BE2C (cell line): Measurements from ENCODE around the gene XYLB.

Experiments used
- DNase-seq: peaks from one replicate; pipeline ENCODE4 v3.0.0-alpha.2; 2020
- H3K27me3 ChIP-seq: fragments of 250-450 bp; sonication (Bioruptor Pico); 2 replicates; pipeline ENCODE4 v1.5.1; 2020; ENCODE audit warnings: mild to moderate bottlenecking
- H3K36me3 ChIP-seq: fragments of 250-450 bp; sonication (Bioruptor Pico); 2 replicates; pipeline ENCODE4 v1.5.1; 2020; ENCODE audit warnings: mild to moderate bottlenecking
- H3K4me1 ChIP-seq: fragments of 250-450 bp; sonication (Bioruptor Pico); 2 replicates; pipeline ENCODE4 v1.5.1; 2020
- H3K4me3 ChIP-seq: 2 replicates; pipeline ENCODE4 v1.5.1; 2011; ENCODE audit warnings: low read depth, low read length
- H3K9me3 ChIP-seq: fragments of 250-450 bp; sonication (Bioruptor Pico); 2 replicates; pipeline ENCODE4 v1.5.1; 2020
- TF ChIP-seq, protein P1 (sequence below): IDR thresholded peaks from 2 replicates; pipeline ENCODE4 v1.5.1; 2012; ENCODE audit warnings: mild to moderate bottlenecking, low read depth, low read length

Gene XYLB

DNA sequence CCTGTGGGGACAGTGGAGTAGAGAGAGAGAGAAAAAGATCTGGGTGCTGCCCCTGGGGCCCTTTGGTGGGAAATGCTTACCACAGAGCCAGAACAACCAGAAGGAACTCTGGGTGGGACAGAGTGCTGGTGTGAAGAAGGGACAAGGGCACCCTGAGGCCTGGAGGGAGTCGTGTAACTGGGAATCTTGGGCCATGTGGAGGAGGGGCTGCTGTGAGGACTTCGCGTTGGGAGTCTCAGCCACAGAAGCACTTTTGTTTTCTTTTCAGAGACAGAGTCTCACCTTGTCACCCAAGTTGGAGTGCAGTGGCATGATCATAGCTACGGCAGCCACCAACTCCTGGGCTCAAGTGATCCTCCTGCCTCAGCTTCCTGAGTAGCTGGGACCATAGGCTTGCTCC lies 24.3 kb downstream of the XYLB start:
- Histone ChIP-seq H3K27me3 (no peaks in the 10 kb centered on the region), H3K4me3 (no peak overlapping the region), H3K36me3 (no peaks in the 10 kb centered on the region), H3K9me3 (no peaks in the 10 kb centered on the region), H3K4me1 (no peaks in the 10 kb centered on the region)
- DNase-seq: no peak
- TF ChIP-seq, protein P1, sequence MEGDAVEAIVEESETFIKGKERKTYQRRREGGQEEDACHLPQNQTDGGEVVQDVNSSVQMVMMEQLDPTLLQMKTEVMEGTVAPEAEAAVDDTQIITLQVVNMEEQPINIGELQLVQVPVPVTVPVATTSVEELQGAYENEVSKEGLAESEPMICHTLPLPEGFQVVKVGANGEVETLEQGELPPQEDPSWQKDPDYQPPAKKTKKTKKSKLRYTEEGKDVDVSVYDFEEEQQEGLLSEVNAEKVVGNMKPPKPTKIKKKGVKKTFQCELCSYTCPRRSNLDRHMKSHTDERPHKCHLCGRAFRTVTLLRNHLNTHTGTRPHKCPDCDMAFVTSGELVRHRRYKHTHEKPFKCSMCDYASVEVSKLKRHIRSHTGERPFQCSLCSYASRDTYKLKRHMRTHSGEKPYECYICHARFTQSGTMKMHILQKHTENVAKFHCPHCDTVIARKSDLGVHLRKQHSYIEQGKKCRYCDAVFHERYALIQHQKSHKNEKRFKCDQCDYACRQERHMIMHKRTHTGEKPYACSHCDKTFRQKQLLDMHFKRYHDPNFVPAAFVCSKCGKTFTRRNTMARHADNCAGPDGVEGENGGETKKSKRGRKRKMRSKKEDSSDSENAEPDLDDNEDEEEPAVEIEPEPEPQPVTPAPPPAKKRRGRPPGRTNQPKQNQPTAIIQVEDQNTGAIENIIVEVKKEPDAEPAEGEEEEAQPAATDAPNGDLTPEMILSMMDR: no peak

DNA sequence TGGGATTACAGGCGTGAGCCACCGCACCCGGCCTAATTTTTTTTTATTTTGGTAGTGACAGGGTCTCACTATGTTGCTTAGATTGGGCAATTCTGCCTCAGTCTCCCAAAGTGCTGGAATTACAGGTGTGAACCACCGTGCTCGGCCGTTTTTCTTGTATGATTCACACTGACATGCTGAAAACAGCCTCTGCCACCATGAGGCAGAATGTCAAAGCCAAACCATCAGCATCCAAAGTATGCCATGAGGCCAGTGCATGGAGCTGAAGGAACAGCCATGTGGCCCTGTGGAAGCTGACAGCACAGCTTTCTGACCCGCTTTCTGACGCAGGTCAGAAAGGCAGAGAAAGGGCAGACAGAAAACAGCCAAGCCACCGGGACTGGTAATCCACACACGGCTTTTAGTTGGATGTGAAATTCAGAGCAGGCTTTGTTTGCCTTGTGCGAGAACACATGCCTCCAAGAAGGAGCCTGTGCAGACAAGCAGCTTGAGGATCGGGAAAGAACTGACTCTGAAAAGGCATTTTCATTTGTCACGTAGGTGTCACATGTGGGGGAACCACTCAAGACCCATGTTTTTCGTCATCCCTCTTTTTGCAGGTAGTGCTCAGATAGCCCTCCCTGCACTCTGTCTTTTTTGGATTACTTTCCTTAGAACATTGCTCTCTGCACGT lies 25.1 kb downstream of the XYLB start:
- Histone ChIP-seq H3K4me1 (no peaks in the 10 kb centered on the region), H3K36me3 (no peaks in the 10 kb centered on the region), H3K27me3 (no peaks in the 10 kb centered on the region), H3K9me3 (no peaks in the 10 kb centered on the region), H3K4me3 (no peak overlapping the region)
- no peak for DNase-seq
- TF ChIP-seq, protein P1: no peak

DNA sequence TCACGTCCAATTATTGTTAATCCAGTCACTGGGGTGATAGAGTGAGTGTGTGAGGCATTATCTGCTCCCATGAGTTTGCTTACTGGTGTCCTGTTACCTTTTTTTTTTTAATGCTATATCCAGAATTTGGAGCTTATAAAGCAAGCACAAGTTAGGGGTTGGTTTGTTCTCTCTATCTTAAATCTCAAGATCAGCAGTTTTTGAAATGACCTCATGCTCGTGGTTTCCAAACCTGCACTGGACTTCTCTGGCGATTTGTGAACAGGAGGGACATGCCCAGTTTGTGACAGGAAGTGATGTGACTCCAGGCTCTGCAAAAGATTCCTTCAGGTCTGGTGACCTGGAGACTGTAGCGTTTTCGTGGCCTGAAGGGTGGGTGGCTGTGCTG lies 25.6 kb downstream of the XYLB start:
- DNase-seq: no peak
- Histone ChIP-seq H3K36me3 (no peaks in the 10 kb centered on the region), H3K4me1 (no peaks in the 10 kb centered on the region), H3K9me3 (no peaks in the 10 kb centered on the region), H3K4me3 (no peak overlapping the region), H3K27me3 (no peaks in the 10 kb centered on the region)
- TF ChIP-seq, protein P1: no peak

DNA sequence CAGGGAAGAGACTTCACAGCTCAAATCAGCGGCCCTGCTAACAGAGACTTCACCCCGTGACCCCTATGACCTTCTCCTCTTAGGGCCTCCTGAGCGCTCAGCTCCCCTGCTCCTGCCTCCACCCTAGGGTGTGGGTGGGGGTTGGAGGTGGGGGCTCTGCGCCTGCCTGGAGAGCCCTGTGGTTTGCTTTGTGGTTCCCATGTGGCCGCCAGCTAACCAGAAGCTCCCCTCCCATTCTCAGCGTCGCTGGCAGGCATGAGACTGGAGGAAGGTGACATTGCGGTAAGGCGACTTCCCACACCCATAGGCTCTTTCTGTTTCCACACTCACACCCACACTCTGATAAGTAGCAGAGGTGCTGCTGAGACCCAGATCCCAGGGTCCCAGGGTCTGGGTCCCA lies 27.6 kb downstream of the XYLB start:
- Histone ChIP-seq H3K36me3 (no peaks in the 10 kb centered on the region), H3K4me3 (no peak overlapping the region), H3K9me3 (no peaks in the 10 kb centered on the region), H3K27me3 (no peaks in the 10 kb centered on the region), H3K4me1 (no peaks in the 10 kb centered on the region)
- TF ChIP-seq, protein P1: no peak
- DNase-seq: no peak

DNA sequence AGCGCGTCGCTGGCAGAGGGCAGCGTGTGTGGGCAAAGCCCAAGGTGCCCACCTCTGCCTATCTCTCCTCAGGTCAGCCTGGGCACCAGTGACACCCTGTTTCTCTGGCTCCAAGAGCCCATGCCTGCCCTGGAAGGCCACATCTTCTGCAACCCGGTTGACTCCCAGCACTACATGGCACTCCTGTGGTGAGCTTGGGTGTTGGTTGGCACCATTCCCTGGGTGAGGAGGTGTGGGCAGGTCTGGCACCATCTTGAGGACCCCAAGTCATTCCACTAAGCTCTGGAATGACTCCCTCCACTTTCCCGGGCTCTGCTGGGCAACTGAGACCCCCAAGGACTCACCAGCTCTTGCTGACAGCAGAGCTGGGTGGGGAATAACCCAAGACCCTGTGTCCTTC lies 28.5 kb downstream of the XYLB start:
- Histone ChIP-seq H3K9me3 (no peaks in the 10 kb centered on the region), H3K4me1 (no peaks in the 10 kb centered on the region), H3K4me3 (no peak overlapping the region), H3K27me3 (no peaks in the 10 kb centered on the region), H3K36me3 (no peaks in the 10 kb centered on the region)
- TF ChIP-seq, protein P1: no peak
- DNase-seq: no peak

DNA sequence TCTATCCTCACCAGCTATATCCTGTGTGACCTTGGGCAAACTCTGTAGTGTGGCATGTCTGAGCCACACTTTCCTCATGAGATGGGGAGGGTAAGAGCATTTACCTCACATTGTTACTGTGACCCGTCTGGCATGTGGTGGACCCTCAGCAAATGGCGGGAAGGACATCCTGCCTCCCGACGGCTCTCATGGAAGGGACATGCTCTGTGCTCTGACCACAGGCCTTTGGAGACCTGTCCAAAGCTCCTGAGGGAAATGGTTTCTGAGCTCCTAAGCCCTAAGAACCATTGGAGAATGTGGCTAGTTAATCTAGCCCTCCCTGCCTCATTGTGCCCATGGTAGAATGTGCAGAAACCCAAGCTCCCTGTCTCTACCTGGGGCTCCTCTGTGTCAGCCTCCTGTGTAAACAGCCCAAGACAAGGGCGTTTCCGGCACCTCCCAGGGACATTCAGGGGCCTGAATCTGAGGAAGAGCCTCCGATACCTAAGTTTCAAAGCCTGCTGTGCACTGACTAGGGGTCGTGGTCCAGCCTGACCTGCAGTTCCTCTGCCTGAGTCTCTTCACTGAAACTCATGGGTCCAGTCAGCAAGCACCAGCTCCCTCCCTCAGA lies 29.0 kb downstream of the XYLB start:
- H3K4me3 ChIP-seq: no peak overlapping the region
- no peaks in the 10 kb centered on the region for H3K4me1 ChIP-seq
- no peak for DNase-seq
- H3K9me3 ChIP-seq: no peaks in the 10 kb centered on the region
- no peaks in the 10 kb centered on the region for H3K36me3 ChIP-seq
- TF ChIP-seq, protein P1: no peak
- no peaks in the 10 kb centered on the region for H3K27me3 ChIP-seq
